IPS-18a (cell line): ENCODE results near the gene MALAT1.
A peak's percentile ranks its signal among the peaks of the same experiment; 100 is the strongest.
"Not testable (repeated sequence)": the region's sequence is repeated elsewhere in the genome, so short reads cannot be mapped to it uniquely, and the experiment has no call there.

Source experiments
- H3K27ac ChIP-seq: one replicate; pipeline ENCODE4 v1.5.1; 2013; ENCODE audit warnings: low read length
- H3K27me3 ChIP-seq: one replicate; pipeline ENCODE4 v1.6.1; 2013; ENCODE audit warnings: mild to moderate bottlenecking, low read length; ENCODE audit not compliant: control insufficient read depth, insufficient read depth
- H3K36me3 ChIP-seq: one replicate; pipeline ENCODE4 v1.6.1; 2013; ENCODE audit warnings: low read depth, low read length; ENCODE audit not compliant: control insufficient read depth
- H3K4me1 ChIP-seq: one replicate; pipeline ENCODE4 v1.6.1; 2013; ENCODE audit warnings: low read depth, low read length; ENCODE audit not compliant: control insufficient read depth
- H3K4me3 ChIP-seq: one replicate; pipeline ENCODE4 v1.5.1; 2013; ENCODE audit warnings: low read length
- H3K9ac ChIP-seq: one replicate; pipeline ENCODE4 v1.6.1; 2013; ENCODE audit warnings: mild to moderate bottlenecking, low read length, moderate library complexity
- H3K9me3 ChIP-seq: one replicate; pipeline ENCODE4 v1.6.1; 2013; ENCODE audit warnings: low read depth, low read length; ENCODE audit not compliant: control insufficient read depth

MALAT1 gene

GRCh38 chr11:65502555-65503367, 3.9 kb downstream of the MALAT1 start:
- Histone ChIP-seq H3K4me1 (peaks cover 31% of the 10 kb centered on the region), H3K27ac (no peak overlapping the region), H3K36me3 (peaks cover 58% of the 10 kb centered on the region)

GRCh38 chr11:65503368-65503948, 4.6 kb downstream of the MALAT1 start:
- Histone ChIP-seq H3K36me3 (peaks cover 58% of the 10 kb centered on the region), H3K9ac (peak overlapping the region; percentile 100), H3K27ac (no peak overlapping the region), H3K27me3 (no peaks in the 10 kb centered on the region), H3K4me3 (peak overlapping the region; percentile 93), H3K9me3 (no peaks in the 10 kb centered on the region), H3K4me1 (peaks cover 24% of the 10 kb centered on the region)

More at GRCh38 chr11:65502555-65503367, 3.9 kb downstream of the MALAT1 start:
- H3K9me3 ChIP-seq = no peaks in the 10 kb centered on the region
- H3K27me3 ChIP-seq = no peaks in the 10 kb centered on the region
- H3K9ac ChIP-seq = peak overlapping the region; percentile 100
- peak overlapping the region; percentile 93 for H3K4me3 ChIP-seq

- Histone ChIP-seq H3K4me1 (peaks cover 21% of the 10 kb centered on the region), H3K9ac (peak overlapping the region; percentile 100), H3K27ac (no peak overlapping the region), H3K9me3 (no peaks in the 10 kb centered on the region), H3K4me3 (peak overlapping the region; percentile 93), H3K27me3 (no peaks in the 10 kb centered on the region), H3K36me3 (peaks cover 58% of the 10 kb centered on the region)
Measured at GRCh38 chr11:65503949-65504673, 5.3 kb downstream of the MALAT1 start.

GRCh38 chr11:65504674-65505465, 6.0 kb downstream of the MALAT1 start:
- no peak overlapping the region for H3K9ac ChIP-seq
- no peak overlapping the region for H3K27ac ChIP-seq
- H3K4me1 ChIP-seq = peaks cover 21% of the 10 kb centered on the region
- H3K4me3 ChIP-seq = peak overlapping the region; percentile 93
- H3K9me3 ChIP-seq = no peaks in the 10 kb centered on the region
- H3K27me3 ChIP-seq = no peaks in the 10 kb centered on the region
- peaks cover 58% of the 10 kb centered on the region for H3K36me3 ChIP-seq

- H3K27ac ChIP-seq = no peak overlapping the region
- peaks cover 21% of the 10 kb centered on the region for H3K4me1 ChIP-seq
- no peak overlapping the region for H3K9ac ChIP-seq
- no peaks in the 10 kb centered on the region for H3K27me3 ChIP-seq
- H3K4me3 ChIP-seq = peak overlapping the region; percentile 93
- H3K9me3 ChIP-seq = no peaks in the 10 kb centered on the region
- peaks cover 58% of the 10 kb centered on the region for H3K36me3 ChIP-seq
Measured at GRCh38 chr11:65505466-65506289, 6.8 kb downstream of the MALAT1 start.

- Histone ChIP-seq H3K27ac (no peak overlapping the region), H3K27me3 (no peaks in the 10 kb centered on the region), H3K36me3 (peaks cover 51% of the 10 kb centered on the region), H3K4me3 (no peak overlapping the region), H3K4me1 (peaks cover 21% of the 10 kb centered on the region), H3K9me3 (no peaks in the 10 kb centered on the region), H3K9ac (no peak overlapping the region)
Measured at GRCh38 chr11:65506290-65506771, 7.5 kb downstream of the MALAT1 start.

GRCh38 chr11:65506772-65507505, 8.1 kb downstream of the MALAT1 start:
- Histone ChIP-seq H3K27ac (no peak overlapping the region), H3K9ac (no peak overlapping the region), H3K4me3 (no peak overlapping the region)

GRCh38 chr11:65512311-65512710, 13.5 kb downstream of the MALAT1 start:
- not testable (repeated sequence) for H3K9me3 ChIP-seq, H3K27me3 ChIP-seq, H3K4me3 ChIP-seq, H3K9ac ChIP-seq, H3K36me3 ChIP-seq, H3K27ac ChIP-seq, H3K4me1 ChIP-seq

More at GRCh38 chr11:65506772-65507505, 8.1 kb downstream of the MALAT1 start:
- Histone ChIP-seq H3K36me3 (peaks cover 45% of the 10 kb centered on the region), H3K9me3 (no peaks in the 10 kb centered on the region), H3K4me1 (peaks cover 21% of the 10 kb centered on the region), H3K27me3 (no peaks in the 10 kb centered on the region)

- Histone ChIP-seq H3K4me1 (no peaks in the 10 kb centered on the region), H3K4me3 (no peak overlapping the region), H3K27ac (no peak overlapping the region), H3K9me3 (no peaks in the 10 kb centered on the region), H3K9ac (no peak overlapping the region), H3K36me3 (no peaks in the 10 kb centered on the region), H3K27me3 (no peaks in the 10 kb centered on the region)
Measured at GRCh38 chr11:65516135-65516968, 17.5 kb downstream of the MALAT1 start.
